K562 (cell line): Measurements from ENCODE around the gene CBFA2T3. TPM values are rescaled to one million over a fixed set of nuclear protein-coding genes. Genes with fewer than 3 reads are reported as not detected.

ENCODE experiments used
- ATF1 ChIP-seq, 2 experiments: fragments of 450-650 bp in 1 of 2; IDR thresholded peaks; 2 replicates each; pipeline ENCODE4 v1.6.1; 2016; ENCODE audit warnings: missing compliant biosample characterization in 1 of 2, missing genetic modification characterization in 1 of 2
- CBFA2T3 ChIP-seq: fragments of 450-650 bp; IDR thresholded peaks from 2 replicates; pipeline ENCODE4 v1.6.1; 2017
- CBX5 ChIP-seq: IDR thresholded peaks from 2 replicates; pipeline ENCODE4 v1.6.1; 2014; ENCODE audit warnings: low read depth, borderline replicate concordance
- CCAR2 ChIP-seq: fragments of 200-400 bp; formaldehyde crosslinking; IDR thresholded peaks from 2 replicates; pipeline ENCODE4 v1.6.1; 2017; ENCODE audit warnings: mild to moderate bottlenecking, low read depth, low read length
- DACH1 ChIP-seq: fragments of 450-650 bp; IDR thresholded peaks from 2 replicates; pipeline ENCODE4 v1.6.1; 2018; ENCODE audit not compliant: partially characterized antibody
- DMBX1 ChIP-seq: fragments of 250-450 bp; sonication (Bioruptor Pico); IDR thresholded peaks from 2 replicates; pipeline ENCODE4 v1.8.0; 2022; ENCODE audit warnings: inconsistent platforms, mild to moderate bottlenecking, moderate library complexity, borderline replicate concordance
- EZH2 ChIP-seq: IDR thresholded peaks from 2 replicates; pipeline ENCODE4 v1.6.1; 2012; ENCODE audit warnings: low read depth, mild to moderate bottlenecking, inconsistent platforms, low read length, borderline replicate concordance
- HBP1 ChIP-seq: fragments of 450-650 bp; formaldehyde crosslinking; IDR thresholded peaks from 2 replicates; pipeline ENCODE4 v1.4.0; 2022; ENCODE audit warnings: missing genetic modification characterization
- HLTF ChIP-seq: fragments of 450-650 bp; IDR thresholded peaks from 2 replicates; pipeline ENCODE4 v1.6.1; 2016
- JUND ChIP-seq, 2 experiments: IDR thresholded peaks; 2 replicates in 1 of 2; 3 replicates in 1 of 2; pipeline ENCODE4 v1.6.1; 2011; ENCODE audit warnings: borderline replicate concordance in 2 of 2, low read depth in 2 of 2, low read length in 2 of 2, improper control_type of control experiment in 1 of 2, missing biosample characterization in 1 of 2, missing genetic modification characterization in 1 of 2, missing genetic modification reagents in 1 of 2
- MLX ChIP-seq, 2 experiments: fragments of 450-650 bp in 1 of 2; sonication (generic) in 1 of 2; formaldehyde crosslinking; conservative IDR thresholded peaks; 2 replicates each; pipeline versions ENCODE4 v1.4.0 to v1.8.1; 2020 to 2022; ENCODE audit warnings: mild to moderate bottlenecking in 1 of 2, missing genetic modification reagents in 1 of 2
- NR2C1 ChIP-seq, 2 experiments: fragments of 450-650 bp; IDR thresholded peaks; 2 replicates each; pipeline ENCODE4 v1.6.1; 2017; ENCODE audit warnings: mild to moderate bottlenecking in 2 of 2, antibody characterized with exemption in 1 of 2, inconsistent platforms in 1 of 2, missing compliant biosample characterization in 1 of 2, missing genetic modification characterization in 1 of 2
- SIN3A ChIP-seq, 2 experiments: fragments of 150-350 bp in 1 of 2; IDR thresholded peaks; 2 replicates each; pipeline ENCODE4 v1.6.1; 2011 to 2016; ENCODE audit warnings: borderline replicate concordance in 2 of 2, low read depth in 2 of 2, low read length in 2 of 2, mild to moderate bottlenecking in 2 of 2, moderate library complexity in 2 of 2; ENCODE audit not compliant: control insufficient read depth in 1 of 2
- SRSF9 ChIP-seq: fragments of 200-400 bp; formaldehyde crosslinking; IDR thresholded peaks from 2 replicates; pipeline ENCODE4 v1.6.1; 2017; ENCODE audit warnings: low read depth, low read length, borderline replicate concordance
- TFAP4 ChIP-seq: sonication (generic); formaldehyde crosslinking; IDR thresholded peaks from 2 replicates; pipeline ENCODE4 v1.8.0; 2022; ENCODE audit warnings: missing genetic modification reagents, mild to moderate bottlenecking, moderate library complexity, borderline replicate concordance
- ZBED1 ChIP-seq: IDR thresholded peaks from 2 replicates; pipeline ENCODE4 v1.6.1; 2014
- ZNF551 ChIP-seq: fragments of 250-450 bp; sonication (Bioruptor Pico); IDR thresholded peaks from 2 replicates; pipeline ENCODE4 v1.5.0; 2021; ENCODE audit warnings: mild to moderate bottlenecking, moderate library complexity
- ZNF644 ChIP-seq: fragments of 200-800 bp; sonication (Bioruptor generic); IDR thresholded peaks from 2 replicates; pipeline ENCODE4 v1.6.1; 2016; ENCODE audit warnings: low read depth, missing genetic modification characterization, missing compliant biosample characterization
- ZNF655 ChIP-seq: fragments of 250-450 bp; sonication (Bioruptor Pico); IDR thresholded peaks from 2 replicates; pipeline ENCODE4 v1.5.0; 2021
- ZNF740 ChIP-seq, 3 experiments: fragments of 200-800 bp in 1 of 3; sonication (Bioruptor generic) in 1 of 3; sonication (generic) in 1 of 3; formaldehyde crosslinking in 1 of 3; IDR thresholded peaks; 2 replicates each; pipeline versions ENCODE4 v1.6.1 to v1.8.0; 2016 to 2022; ENCODE audit warnings: mild to moderate bottlenecking in 2 of 3, missing compliant biosample characterization in 2 of 3, missing genetic modification characterization in 2 of 3, missing genetic modification reagents in 1 of 3
- polyA plus RNA-seq, 8 experiments: library from polyadenylated mRNA; depleted of rRNA in 4 of 8; stranded (reverse) in 5 of 8; unstranded in 3 of 8; fragments of >200 nt; fragmentation: Nextera tagmentation in 2 of 8; fragmentation: Illumina TruSeq in 1 of 8; extraction: Ambion mirVana in 2 of 8; extraction: Trizol in 1 of 8; gene quantifications; 2 replicates each; pipeline versions ENCODE4 v1.2.1 to v1.2.3, GENCODE V29; 2011 to 2014; ENCODE audit warnings: inconsistent platforms in 1 of 8, missing spikeins in 1 of 8
- total RNA-seq, 7 experiments: library from RNA; depleted of rRNA in 6 of 7; stranded (reverse); fragments of >200 nt in 6 of 7; fragmentation: Illumina TruSeq in 2 of 7; extraction: Trizol in 2 of 7; gene quantifications; 2 replicates each; pipeline versions ENCODE4 v1.2.1 to v1.2.3, GENCODE V29; 2011 to 2021; ENCODE audit warnings: low replicate concordance in 1 of 7

CBFA2T3 gene
- total and polyA plus RNA-seq, 9 of the 15 experiments (the other 6 are each of a cell fraction or from before 2014, with no cell fraction given), result 2.3 to 145 (median 6.7) TPM

GRCh38 chr16:89020068-89020924 lies 43.3 kb upstream of the CBFA2T3 start (continued):
- TF ChIP-seq ZNF740 (CRISPR knock-in tag; IDR thresholded peaks at IDR 0.05), result no peak
- no peak for TF ChIP-seq ZNF740 (tag; IDR thresholded peaks at IDR 0.05)
- TF ChIP-seq CBFA2T3, result 0 out of 2 replicates have a peak, but pooled peaks have one; percentile 43
- TF ChIP-seq SRSF9, result no peak
- no peak for TF ChIP-seq NR2C1 (IDR thresholded peaks at IDR 0.05)
- no peak for TF ChIP-seq NR2C1 (tag; IDR thresholded peaks at IDR 0.05)
- TF ChIP-seq DACH1, result no peak
- TF ChIP-seq ZNF551 (CRISPR knock-in tag), result no peak
- TF ChIP-seq DMBX1 (CRISPR knock-in tag), result 0 out of 2 replicates have a peak, but pooled peaks have one; percentile 62
- TF ChIP-seq HLTF, result peak; percentile 43; the same call in 1 of the 2 replicates
- 0 out of 2 replicates have a peak, but pooled peaks have one; percentile 31 for TF ChIP-seq HBP1 (CRISPR knock-in tag)
- no peak for TF ChIP-seq SIN3A (IDR thresholded peaks at IDR 0.05; ENCODE audit: borderline replicate concordance in 2 of 2, control insufficient read depth in 1 of 2, low read depth in 2 of 2, low read length in 2 of 2)
- TF ChIP-seq CBX5, result no peak
- TF ChIP-seq ATF1 (CRISPR knock-in tag; IDR thresholded peaks at IDR 0.05), result no peak; the same call in 1 of the 2 replicates
- TF ChIP-seq ATF1 (tag; IDR thresholded peaks at IDR 0.05), result peak; percentile 61
- TF ChIP-seq EZH2, result no peak
- no peak for TF ChIP-seq ZNF655 (CRISPR knock-in tag)
- TF ChIP-seq ZBED1, result no peak
- peak; percentile 79; the same call in 1 of the 2 replicates for TF ChIP-seq TFAP4 (CRISPR knock-in tag)
- 0 out of 4 replicates have a peak, but pooled peaks of 1 of the 2 experiments have one; percentile 35 for TF ChIP-seq MLX (CRISPR knock-in tag; conservative IDR thresholded peaks at IDR 0.05)
- TF ChIP-seq JUND (IDR thresholded peaks at IDR 0.05; ENCODE audit: borderline replicate concordance, low read depth, low read length), result peak; percentile 90
- TF ChIP-seq JUND (tag; IDR thresholded peaks at IDR 0.05; ENCODE audit: borderline replicate concordance, low read depth, low read length), result peak; percentile 77; the same call in 2 of the 3 replicates
- no peak for TF ChIP-seq CCAR2
- TF ChIP-seq ZNF644 (tag), result 0 out of 2 replicates have a peak, but pooled peaks have one; percentile 10
